SH-SY5Y (cell line): ENCODE results near the gene IGFL3.

Experiments used
- GATA2 ChIP-seq: IDR thresholded peaks from 2 replicates; pipeline ENCODE4 v1.6.1; 2011; ENCODE audit warnings: mild to moderate bottlenecking, low read depth, low read length
- GATA3 ChIP-seq: IDR thresholded peaks from 2 replicates; pipeline ENCODE4 v1.6.1; 2011; ENCODE audit warnings: low read depth, mild to moderate bottlenecking, low read length, moderate library complexity

DNA sequence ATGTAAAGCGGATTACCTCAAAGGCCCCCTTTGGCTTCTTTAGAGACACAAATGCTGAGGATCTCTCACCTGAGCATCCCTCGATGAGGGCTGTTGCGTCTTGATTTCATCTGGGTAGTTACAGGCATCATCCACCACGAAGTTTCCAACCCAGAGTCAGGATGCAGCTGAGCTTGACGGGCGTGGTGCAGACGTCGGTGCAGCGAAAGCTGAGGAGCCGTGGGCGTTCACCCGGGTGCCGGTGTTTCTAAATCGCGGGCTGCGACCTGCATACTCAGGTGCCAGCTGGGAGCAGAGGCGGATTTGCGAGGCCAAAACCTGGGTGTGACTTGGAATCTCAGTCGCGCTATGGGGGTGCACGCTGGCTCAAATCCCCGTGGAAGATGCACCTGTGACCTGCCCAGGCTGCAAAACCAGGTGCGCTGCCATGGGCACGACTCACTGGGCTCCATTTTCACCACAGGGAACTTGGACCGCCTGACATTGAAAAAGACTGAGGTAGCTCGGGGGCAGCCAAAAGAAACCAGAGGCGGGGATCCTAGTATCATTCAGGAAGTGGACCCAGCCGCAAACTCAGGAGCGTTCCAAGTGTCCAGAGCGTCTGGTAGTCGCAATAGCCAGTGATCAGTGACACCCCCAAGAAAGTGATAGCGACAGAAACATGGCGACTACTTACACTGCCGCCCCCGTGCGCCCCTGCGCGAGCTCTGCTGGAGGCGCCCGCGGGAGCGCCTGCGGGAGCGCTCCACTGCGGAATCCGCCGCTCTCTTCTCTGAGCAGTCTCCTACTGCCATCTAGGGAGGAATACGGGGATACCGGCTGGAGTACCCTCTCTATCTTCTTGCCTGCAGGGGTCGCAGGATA lies 47.3 kb downstream of the IGFL3 start:
- TF ChIP-seq GATA3 (no peak), GATA2 (no peak)
